NCI-H1436 treated with DMSO at 0.1 percent for 48 hours (cell line): ENCODE data around the gene SIVA1.
"Not testable (repeated sequence)": the region's sequence is repeated elsewhere in the genome, so short reads cannot be mapped to it uniquely, and the experiment has no call there.

Experiments used
- DNase-seq: peaks from one replicate; lab custom pipeline; 2025; lab: John Stamatoyannopoulos, UW

Gene SIVA1

DNA sequence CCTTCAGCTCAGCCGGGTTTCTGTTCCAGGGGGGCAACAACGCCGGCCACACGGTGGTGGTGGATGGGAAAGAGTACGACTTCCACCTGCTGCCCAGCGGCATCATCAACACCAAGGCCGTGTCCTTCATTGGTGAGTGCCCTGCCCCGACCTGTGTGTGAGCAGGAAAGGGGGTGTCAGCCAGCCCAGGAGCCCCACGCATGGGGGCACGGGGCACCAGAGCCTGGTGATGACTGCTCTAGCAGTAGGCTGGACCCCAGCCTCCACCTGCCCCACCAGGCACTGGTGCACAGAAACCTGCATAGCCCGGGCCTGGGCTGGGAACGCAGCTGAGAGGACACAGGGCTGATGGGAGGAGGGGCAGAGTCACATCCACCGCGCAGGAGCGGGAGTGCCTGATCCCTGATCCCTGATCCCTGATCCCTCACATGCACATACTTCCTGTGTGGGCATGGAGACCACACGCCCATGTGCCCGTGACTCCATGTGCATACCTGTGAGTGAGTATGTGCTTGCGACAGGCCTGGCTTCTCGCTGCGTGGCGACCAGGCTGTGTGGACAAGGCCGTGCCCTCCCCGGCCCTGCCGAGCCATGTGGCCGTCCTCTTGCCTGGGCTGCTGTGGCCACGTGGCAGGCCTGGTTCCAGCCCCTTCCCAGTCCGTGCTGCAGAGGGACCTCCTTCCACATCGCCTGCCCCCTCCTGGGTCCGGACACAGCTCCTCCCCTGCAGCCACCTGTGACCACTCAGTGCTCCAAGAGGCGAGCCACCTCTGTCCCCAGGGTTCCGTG, 17.8 kb upstream of the SIVA1 start:
- DNase-seq: no peak

- no peak for DNase-seq
These were observed 16.9 kb upstream of the SIVA1 start for GRCh38 chr14:104735830-104736642.

DNA sequence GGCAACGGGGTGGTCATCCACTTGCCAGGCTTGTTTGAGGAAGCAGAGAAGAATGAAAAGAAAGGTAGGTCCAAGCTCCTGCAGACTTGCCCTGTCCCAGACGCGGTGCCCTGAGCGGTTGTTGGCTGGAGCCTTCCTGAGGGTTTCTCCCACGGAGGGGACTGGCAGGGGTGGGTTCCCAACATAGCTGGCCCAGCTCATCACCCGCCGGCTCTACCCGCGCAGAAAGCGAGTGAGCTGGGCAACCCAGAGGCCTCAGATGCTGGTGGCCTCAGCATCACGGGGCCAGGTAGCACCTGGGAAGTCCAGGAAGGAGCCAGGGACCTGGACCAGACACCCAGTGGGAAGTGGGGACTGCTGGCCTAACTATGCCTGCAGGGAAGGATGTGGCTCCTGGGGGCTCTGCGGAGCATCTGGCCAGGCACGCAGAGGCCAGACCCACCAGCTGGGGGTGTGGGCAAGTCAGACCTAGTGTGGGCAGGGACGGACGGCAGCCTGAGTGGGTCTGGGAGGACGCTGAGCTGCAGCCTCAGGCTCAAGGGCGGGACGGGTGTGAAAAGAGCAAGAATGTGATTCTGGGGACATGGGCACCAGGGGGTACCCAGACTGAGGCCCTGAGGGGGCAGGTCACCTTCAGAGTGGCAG, 14.4 kb upstream of the SIVA1 start:
- DNase-seq: no peak

GRCh38 chr14:104739026-104739425, 13.9 kb upstream of the SIVA1 start:
- no peak for DNase-seq

DNA sequence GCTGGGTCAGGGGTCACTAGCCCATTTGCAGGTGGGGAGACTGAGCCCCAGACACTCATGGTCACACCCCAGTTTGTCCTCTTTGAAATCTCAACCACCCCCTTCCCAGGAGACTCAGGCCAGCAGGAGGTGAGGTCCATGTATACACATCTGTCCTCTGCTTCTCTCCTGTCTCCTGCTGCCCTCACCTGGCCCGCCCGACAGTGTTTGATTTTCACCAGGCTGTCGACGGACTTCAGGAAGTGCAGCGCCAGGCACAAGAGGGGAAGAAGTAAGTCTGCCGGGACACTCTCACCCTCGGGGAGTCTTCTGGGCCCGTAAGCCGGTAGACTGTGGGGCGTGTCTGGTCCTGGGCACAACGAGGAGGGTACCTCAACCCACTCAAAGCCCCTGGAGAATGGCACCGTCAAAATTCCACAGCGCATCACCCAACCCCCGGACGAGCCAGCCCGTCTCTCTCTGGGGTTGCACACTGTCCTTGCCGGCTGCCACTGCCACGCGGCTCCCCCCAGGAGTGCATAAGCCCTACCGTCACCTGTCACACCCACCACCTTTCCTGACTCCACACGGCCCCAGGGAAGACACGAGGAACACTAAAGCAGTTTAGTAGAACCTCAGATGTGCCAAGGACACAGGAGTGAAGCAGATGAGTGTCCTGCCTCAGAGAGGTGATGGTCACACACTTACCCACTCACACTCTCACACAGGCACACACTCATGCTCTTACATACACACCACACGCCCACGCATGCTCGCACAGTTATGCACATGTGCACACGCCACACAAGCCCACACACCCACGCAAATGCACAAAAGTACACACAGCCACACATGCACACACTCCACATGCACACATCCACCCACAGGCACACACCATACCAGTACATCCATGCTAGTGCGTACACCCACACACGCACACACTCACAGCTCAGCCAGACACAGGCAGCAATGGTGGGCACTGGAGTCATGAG, 13.1 kb upstream of the SIVA1 start:
- no peak for DNase-seq

- no peak for DNase-seq
These were observed 11.7 kb upstream of the SIVA1 start for GRCh38 chr14:104741108-104741802.

- no peak for DNase-seq
These were observed 11.1 kb upstream of the SIVA1 start for GRCh38 chr14:104741803-104742251.

- no peak for DNase-seq
These were observed 10.1 kb upstream of the SIVA1 start for GRCh38 chr14:104742586-104743455.

DNA sequence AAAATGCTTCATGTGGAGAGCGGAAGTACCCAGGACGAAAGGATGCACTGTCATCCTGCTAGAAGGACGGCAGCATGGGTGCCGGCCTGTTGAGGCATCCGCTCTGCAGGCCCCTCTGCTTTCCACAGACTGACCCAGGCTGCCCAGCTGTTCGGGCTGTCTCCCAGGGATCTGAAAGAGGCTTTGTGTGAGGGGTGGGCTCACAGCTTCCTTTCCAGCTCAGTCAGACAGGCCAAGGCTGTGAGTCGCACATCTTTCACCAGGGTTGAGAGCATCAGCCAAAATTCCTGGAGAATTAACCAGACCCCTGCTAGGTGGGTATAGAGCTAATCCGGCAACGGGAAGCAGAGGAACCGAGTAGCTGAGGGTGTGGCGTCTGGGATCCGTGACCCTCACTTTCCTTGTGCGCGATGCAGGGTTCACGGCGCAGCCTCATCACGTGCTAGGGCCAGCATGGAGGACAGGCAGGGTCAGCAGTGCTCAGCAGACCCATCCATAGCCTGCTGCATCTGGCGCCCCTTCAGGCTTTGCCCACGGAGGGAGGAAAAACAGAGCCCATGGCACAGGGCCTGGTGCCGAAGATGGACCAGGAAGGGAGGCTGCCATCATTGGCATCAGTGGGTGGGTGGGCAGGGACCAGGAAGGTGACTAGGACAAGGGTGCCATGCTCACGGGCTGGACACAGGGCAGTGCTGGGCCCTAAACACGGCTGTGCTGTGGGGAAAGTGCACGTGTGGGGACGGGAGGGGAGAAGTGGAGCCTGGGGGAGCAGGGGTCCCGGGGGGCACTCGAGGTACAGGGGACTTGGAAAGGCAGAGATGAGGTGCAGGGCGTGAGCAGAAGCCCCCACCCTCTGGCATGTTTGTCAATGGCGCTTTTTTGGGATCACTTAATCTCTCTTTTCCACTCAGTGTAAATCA, 9.2 kb upstream of the SIVA1 start:
- no peak for DNase-seq

DNA sequence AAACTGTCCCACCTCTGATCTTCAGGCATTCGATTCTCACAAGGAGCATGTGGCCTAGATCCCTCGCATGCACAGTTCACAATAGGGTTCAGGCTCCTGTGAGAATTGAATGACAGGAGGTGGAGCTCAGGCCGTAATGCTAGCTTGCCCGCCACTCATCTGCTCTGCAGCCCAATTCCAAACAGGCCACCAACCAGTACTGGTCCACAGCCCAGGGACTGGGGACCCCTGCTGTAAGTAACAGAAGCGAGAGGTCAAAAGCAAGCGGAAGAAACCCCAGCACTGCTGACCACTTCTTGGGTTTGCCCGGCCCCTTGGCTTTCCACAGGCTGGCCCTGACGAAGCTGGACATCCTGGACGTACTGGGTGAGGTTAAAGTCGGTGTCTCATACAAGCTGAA, 8.5 kb upstream of the SIVA1 start:
- no peak for DNase-seq

GRCh38 chr14:104745431-104745830, 7.5 kb upstream of the SIVA1 start:
- DNase-seq: no peak

DNA sequence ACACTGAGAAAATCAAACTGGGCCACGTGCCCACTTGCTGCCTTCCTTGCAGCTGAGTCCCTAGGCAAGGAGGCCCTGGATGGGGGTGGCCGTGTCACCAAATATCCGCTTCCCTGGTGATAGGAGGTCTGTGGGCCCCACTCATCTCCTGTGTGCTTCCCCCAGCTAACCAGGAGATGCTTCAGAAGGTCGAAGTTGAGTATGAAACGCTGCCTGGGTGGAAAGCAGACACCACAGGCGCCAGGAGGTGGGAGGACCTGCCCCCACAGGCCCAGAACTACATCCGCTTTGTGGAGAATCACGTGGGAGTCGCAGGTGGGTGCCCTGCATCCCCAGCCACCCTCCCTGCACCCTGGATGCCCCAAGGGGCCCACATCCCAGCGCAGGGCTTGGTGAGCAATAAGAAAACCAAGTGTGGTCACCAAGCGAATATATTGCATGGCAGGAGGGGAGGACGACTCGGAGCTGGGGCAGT, 6.8 kb upstream of the SIVA1 start:
- DNase-seq: no peak

DNA sequence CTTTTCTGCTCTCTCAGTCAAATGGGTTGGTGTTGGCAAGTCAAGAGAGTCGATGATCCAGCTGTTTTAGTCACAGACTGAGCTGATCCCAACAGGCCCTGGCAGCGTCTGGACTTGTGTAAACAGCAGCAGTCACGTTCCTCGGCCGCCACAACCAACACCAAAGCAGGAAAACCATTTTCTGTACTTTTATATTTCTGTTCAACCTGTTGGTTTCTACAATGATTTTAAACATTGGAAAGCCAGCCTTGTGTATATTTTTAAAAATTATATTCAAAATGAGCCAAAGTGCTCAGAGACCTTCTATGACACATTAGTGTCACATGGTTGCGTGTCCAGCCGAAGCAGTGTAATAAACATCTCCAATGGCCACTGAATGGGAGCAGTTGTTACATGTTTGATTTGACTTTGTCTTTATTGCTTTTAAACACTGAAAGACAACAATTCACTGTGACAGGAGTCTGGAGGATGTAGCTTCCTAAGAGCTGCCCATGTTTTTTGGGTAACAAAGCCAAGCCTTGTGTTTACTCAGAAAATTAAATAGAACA, 5.9 kb upstream of the SIVA1 start:
- DNase-seq: no peak

- DNase-seq: no peak
These were observed 5.1 kb upstream of the SIVA1 start for GRCh38 chr14:104747876-104748275.

DNA sequence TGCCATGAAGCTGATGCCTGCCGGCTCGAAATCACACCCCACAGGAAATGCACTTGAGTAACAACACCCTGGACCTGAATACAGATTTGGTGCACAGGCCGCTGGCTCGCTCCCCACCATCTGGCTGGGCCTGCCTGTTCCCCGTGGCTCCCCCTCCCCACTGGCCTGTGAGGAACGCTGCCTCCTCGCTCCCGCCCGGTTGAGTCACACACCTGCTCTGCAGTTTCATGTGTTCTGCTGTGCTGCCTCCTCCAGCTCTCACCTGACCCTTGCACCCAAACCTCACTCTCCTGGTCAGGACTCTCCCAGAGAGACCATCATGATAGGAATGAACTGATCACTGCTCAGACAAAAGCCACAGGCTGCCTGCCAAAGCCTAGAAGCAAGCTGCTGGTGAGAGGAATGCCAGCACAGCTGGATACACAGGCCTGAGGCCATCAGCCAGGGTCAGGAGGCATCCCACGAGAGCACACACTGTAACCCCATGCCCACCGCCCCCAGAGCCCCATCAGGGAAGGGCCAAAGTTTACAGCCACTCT, 3.8 kb upstream of the SIVA1 start:
- no peak for DNase-seq

- no peak for DNase-seq
These were observed 2.7 kb upstream of the SIVA1 start for GRCh38 chr14:104750056-104750752.

DNA sequence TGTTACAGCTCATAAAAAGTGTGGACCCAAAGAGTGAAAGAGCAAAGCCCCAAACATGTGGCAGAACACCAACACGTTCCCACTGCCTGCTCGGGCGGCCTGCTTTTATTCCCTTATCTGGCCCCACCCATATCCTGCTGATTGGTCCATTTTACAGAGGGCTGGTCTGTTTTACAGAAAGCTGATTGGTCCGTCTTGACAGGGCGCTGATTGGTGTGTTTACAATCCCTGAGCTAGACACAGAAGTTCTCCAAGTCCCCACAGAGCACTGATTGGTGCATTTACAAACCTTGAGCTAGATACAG, 2.2 kb upstream of the SIVA1 start:
- DNase-seq: not testable (repeated sequence)
